Fibroblast of skin of abdomen (primary cell): ENCODE measurements around the gene PLEKHB2.
A peak's percentile ranks its signal among the peaks of the same experiment; 100 is the strongest.
"Not testable (repeated sequence)": the region's sequence is repeated elsewhere in the genome, so short reads cannot be mapped to it uniquely, and the experiment has no call there.

Experiments
- DNase-seq: peaks from one replicate; pipeline ENCODE4 v3.0.0-alpha.2; 2013

Gene PLEKHB2

DNA sequence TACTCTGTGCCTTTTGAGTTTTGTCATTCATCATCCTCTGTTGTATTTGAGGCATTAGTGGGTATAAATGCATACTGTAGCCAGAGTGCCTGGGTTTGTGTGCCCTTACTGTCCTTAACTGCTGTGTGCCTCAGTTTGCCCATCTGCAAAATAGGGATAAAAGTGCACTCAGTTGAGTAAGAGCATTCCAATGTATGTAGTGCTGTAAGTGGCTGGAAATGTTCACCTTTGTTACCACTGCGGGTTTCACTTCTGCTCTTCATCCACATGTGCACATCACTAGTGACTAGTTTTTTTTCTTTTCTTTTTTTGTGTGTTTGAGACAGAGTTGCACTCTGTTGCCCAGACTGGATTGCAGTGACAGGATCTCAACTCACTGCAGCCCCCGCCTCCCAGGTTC is 39.9 kb downstream of the PLEKHB2 start:
- no peak for DNase-seq

DNA sequence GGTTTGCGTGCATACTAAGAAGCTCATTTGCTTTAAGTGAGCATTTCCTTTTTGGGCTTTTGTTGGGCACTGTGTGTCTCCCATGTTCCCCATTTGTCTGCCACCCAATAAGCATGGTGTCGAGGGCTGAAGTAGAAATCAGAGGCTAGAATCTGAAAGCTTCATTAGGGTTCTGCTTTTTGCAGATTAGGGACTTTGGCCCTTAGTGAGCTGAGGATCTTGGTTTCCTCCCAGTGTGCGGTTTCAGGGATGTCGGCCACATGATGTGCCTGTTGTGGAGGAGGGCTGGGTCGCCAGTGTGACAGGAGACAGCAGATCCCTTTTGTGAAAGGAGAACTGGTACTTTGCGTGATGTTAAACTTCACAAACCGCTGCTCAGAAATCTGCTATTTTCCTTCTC is 41.1 kb downstream of the PLEKHB2 start:
- no peak for DNase-seq

DNA sequence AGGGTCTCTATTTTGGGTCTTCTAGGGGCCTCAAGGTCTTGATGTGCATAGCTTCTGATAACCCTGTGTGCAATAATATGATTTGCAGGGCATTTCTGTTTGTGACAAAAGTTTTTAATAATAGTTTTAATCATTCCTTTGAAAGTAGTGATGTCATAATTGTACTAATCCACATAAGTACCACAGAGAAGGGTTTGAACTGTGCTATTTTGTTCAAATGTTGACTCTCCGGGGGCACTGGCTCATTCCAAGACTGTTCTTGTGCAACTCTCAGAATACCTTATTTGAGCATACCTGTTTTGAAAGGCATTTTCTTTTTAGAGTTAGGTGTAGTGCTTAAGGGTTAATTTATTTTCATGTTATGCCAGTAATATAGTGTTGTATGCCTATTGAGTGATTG is 41.6 kb downstream of the PLEKHB2 start:
- no peak for DNase-seq

DNA sequence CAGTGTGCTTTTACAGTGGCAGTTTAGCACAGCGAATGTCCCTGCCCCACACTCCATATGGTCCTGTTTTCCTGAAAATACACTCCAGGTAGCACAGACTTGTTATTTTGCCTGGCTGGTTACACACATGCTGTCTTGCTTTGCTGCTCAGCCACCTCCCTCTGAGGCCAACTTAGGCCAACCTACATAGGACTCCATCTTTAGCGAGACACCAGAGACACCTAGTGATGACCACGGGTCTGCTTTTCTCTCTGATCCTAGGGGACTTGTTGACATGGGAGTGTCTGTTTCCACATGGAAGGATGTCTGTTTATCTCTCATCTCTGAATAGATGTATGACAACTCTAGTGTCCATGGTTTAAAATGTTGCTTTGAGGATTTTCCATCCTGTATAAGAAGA is 43.3 kb downstream of the PLEKHB2 start:
- no peak for DNase-seq

DNA sequence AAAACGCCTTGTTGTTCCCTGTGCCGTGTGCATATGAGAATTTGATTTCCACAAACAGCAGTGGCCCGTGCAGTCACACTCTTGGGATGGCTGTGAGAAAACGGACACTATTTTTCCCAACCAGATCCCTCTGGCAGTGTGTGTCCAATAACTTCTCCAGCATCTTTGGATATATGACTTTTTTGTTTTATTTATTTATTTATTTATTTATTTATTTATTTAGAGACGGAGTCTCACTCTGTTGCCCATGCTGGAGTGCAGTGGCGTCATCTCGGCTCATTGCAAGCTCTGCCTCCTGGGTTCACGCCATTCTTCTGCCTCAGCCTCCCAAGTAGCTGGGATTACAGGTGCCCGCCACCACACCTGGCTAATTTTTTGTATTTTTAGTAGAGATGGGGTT is 45.0 kb downstream of the PLEKHB2 start:
- DNase-seq, result not testable (repeated sequence)

DNA sequence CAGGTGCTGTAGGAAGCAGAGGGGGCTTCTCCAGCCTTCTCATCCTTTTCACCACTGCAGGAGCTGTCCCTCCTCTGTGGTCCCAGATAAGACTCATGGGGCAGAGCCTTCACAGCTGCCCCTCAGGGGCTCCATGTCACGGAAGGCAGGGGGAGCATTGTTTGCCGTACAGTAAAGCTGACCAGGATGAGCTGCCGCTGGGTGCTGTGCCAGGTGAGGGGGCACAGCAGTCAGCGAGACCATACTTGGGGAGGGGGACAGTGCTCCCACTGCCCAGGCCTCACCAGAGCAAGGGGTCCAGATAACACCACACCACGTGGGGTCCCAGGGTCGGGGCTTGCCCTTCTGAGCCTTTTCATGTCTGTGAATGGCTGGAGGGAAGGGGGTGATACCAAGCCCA is 46.3 kb downstream of the PLEKHB2 start:
- no peak for DNase-seq

DNA sequence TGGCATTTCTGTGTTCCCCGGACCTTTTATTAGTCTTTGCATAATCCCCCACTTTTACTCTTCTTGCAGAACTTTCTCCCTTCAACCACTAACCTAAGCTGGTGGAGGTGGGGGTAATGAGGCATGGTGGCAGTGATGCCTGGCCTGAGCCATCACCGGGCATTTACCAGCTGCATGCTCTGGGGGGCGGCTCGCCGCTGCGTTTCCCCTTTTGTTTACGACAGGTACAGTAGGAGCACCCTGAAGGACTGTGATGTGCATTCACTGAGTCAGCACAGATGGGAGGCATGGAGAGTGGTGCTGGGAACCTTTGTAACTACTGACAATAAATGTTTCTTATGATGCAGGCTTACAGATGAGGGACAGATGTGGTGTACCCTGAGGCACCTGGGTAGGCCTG is 46.9 kb downstream of the PLEKHB2 start:
- DNase-seq, result no peak

DNA sequence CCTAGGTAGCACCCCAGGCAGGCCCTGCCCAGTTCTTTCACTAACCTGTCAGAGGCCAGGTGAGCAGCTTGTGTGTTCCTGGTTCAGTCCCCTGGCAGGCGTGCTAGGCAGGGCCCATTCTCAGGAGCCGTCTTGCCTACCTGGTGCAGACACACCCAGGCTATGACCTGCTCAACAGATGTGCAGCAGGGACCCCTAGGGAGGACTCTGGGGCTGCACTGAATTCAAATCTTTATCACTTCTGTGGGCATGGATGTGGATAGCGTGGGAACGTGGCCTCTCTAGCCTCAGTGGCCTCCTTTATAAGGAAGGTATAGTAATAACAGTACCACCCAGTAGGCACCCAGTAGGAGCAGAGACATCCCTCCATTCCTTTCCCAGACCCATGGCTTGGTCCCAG is 48.4 kb downstream of the PLEKHB2 start:
- DNase-seq, result no peak

DNA sequence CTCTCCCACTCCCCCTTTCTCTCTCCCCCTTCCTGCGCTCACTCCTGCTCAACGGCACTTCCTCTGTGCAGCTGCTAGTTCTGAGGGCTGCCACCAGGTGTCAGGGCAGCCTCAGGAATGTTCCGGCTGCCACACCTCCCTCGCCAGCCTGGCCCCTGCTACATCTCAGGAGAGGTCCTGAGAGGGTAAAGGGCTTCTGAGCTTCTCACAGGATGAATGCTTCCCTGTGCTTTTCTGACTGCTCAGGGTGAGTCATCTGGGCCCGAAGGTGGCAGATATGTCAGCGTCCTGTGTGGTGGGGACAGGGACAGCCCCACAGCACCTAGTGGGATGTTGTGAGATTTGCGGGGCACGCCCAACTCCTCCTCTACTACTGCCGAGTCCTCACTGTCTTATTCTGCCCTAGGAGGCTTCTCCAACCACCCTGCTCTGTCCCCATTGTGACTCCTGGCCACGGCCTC is 49.0 kb downstream of the PLEKHB2 start:
- DNase-seq, result peak; percentile 48

DNA sequence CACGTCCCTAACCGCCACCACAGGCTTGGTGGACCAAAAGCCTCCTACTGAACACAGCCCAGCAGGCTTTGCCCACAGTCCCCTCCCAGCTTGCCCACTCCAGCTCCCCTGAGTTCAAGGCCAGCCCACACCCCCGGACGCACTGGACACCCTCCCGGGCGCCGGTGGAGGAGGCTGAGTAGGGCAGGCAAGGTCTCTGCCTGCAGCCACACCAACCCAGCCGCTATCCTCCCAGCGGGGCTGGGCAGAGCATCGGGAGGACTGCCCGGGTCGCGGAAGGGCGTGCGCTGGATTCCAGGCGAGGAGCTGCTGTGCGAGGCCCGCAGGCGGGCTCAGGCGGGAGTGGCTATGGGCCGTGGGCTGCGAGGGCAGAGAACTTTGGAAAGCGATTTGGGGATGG is 49.5 kb downstream of the PLEKHB2 start:
- DNase-seq, result no peak

DNA sequence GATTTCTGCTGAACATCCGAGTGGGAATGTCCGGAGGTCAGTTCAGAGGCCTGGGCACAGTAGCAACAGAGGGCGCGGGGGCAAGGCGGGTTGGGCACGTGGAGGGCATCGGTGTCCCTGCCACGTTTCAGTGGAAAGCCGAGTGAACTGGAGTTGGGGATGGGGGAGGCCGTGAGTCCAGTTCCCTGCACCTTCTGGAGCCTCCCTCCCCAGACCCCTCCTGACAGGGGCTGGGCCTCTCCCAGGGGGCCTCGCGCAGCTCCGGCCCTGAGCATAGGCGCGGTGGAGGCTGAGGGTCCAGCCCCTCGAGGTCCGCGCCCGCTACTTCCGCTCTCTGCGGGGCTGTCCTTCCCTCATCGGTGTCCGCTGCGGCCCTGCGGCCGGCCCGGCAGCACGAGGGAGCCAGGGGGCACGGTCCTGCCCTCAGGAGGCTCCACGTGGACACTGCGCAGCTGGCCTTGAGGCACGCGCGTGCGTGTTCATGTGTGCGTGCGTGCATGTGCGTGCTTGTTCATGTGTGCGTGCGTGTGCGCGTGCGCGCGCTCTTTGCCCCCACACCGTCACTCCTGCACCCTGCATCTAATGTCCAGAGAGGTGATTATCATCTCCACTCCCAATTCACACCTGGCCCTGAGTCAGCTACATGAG is 50.2 kb downstream of the PLEKHB2 start:
- no peak for DNase-seq

DNA sequence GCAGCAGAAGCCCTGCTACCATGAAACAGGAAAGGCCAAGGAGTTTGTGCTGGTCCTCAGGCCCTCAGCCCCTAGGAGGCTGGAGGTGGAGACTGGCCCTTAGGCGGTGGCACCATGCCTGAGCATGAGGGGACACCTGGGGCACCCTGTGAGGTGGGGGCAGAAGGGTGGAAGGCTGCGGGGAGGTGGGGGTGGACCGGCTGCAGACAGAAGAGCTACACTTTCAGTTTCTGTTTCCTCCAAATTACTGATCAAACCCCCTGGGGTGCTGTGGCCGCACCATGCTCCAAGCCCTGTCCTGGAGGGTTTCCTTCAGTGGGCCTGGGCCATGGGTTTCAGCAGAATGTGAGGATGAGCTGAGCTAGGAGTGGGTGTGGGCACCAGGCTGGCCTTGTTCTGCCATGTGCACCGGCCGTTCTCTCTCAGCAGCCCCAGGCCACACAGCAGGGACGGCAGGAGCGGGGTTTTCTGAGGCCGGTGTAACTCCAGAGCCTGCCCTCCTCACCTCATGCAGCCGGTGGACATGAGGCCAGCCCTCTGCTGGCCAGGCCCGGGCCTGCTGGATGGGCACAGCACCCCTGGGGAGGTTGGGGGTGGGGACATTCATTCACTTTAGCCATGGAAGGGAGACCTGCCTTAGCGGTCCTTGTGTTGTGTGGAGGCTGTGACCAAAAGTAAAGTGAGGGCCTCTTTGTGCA is 51.5 kb downstream of the PLEKHB2 start:
- no peak for DNase-seq

DNA sequence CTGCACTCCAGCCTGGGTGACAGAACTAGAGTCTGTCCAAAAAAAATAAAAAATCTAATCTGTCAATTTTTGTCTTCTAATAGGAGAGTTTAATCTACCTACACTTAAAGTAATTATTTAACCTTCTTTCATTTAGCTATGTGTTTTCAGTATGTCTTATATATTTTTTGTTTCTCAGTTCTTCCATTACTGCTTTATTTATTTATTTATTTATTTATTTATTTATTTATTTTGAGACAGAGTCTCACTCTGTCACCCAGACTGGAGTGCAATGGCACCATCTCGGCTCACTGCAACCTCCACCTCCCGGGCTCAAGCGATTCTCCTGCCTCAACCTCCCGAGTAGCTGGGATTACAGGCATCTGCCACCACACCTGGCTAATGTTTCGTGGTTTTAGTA is 60.4 kb downstream of the PLEKHB2 start:
- not testable (repeated sequence) for DNase-seq

DNA sequence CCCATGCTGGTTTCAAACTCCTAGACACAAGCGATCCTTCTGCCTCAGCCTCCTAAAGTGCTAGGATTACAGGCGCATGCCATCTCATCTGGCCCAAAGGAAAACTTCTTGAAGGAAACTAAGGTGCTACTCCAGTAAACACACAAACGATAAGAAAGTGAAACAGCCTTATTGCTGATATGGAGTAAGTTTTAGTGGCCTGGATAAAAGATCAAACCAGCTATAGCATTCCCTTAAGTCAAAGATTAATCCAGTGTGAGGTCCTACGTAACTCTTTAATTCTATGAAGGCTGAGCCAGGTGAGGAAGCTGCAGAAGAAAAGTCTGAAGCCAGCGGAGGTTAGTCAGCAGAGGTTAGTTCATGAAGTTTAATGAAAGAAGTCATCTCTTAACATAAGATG is 63.4 kb downstream of the PLEKHB2 start:
- no peak for DNase-seq

DNA sequence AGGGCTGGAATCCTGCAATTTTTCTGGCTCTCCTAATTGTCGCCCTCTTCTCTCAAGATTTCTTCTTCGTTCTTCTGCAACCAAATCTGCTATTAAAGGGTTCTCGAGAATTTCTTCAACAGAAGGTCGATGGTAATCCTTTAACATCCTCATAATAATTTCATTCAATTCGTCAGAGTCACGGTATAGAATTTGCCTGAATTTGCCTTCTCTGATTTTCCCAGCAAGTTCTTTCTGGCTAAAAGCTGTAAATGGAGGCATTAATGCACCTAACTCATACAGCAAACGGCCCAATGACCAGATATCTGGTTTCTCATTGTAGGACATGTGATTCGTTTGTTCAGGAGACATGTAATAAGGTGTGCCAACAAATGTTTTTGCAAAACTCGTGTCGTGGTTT is 72.9 kb downstream of the PLEKHB2 start:
- not testable (repeated sequence) for DNase-seq

DNA sequence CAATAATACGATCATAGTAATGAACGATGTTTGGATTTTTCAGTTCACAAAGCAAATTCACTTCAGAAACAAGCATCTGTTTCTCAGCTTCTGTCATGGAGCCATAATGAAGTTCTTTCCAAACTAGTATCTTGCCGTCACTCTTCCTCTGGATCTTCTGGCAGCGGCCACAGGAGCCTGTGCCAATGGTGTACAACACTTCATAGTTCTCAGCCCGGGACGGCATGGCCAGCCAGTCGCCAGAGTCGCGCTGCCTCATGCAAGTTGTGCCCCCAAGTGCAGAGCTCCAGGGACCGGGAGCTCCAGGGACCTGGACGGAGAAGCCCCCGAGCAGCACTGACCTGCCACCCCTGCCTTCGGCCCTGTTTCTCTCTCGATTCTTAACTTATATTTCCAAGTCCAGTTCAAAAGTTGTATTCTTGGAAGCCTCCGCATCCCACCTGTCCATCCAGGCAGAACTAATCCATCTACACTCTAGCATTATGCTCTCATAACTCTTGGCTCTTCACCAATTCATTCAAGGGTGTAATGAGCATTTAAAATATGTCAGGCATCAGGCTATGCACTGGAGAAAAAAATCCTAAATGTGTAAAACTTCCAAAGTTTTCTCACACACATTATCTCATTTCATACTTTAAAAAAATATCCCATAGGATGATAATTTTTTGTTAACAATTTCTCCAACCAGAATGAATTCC is 73.7 kb downstream of the PLEKHB2 start:
- not testable (repeated sequence) for DNase-seq

DNA sequence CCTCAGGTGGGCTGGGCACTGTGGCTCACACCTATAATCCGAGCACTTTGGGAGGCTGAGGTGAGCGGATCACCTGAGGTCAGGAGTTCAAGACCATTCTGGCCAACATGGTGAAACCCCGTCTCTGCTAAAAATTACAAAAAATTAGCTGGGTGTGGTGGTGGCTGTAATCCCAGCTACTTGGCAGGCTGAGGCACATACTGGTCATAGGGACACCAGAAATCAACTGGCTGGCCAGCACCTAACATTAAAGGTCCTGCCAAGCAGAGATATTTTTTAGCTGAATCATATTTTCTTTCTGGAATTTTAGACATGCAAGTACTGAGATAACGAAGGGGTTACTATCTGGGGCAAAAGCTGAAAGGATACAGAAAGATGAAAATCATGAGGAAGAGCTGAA is 76.3 kb downstream of the PLEKHB2 start:
- not testable (repeated sequence) for DNase-seq

DNA sequence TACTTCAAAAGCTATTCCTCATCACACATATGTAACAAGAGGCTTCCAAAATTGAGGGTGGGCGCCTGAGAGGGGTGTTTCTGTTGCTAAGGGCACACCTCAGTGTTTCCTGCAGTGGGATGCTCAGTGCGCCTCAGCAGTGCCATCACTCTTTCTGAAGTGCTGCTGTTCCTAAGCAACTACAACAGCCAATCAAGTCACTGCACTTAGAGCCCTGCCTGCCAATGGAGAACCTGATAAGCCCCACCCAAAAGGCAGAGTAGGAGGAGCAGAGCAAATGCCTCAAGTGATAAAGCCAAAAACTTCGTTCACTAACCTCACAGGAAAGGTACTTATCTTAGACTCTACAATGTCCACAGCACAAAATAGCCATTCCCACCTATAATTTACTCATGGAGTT is 88.3 kb downstream of the PLEKHB2 start:
- DNase-seq, result not testable (repeated sequence)

DNA sequence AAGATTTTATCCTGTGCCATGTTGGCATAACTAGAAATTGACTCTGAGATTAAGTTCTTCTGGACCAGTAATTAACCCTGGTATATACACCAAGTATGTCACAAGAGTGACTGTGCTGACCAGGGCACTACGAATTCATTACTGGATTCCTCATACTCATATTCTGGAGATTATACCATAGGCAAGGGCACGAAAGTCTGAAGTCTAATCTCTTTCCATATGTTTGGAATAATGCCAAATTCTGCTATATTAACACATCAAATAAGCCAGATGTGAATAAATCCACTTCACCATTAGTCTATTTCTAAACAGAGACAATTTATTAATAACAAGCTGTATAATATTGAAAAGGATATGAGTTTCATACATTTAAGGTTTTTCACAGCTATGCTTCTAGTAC is 91.0 kb downstream of the PLEKHB2 start:
- DNase-seq, result not testable (repeated sequence)
